GM21723 (cell line): ENCODE measurements around the gene INAVA.
"Not testable (repeated sequence)": the region's sequence is repeated elsewhere in the genome, so short reads cannot be mapped to it uniquely, and the experiment has no call there.

Source experiments
- ATAC-seq: cut with Tn5 transposase; IDR thresholded peaks from one replicate; pipeline ENCODE4 v1.9.1; 2021; ENCODE audit warnings: mild to moderate bottlenecking, moderate library complexity; ENCODE audit not compliant: unreplicated experiment

Gene INAVA

DNA sequence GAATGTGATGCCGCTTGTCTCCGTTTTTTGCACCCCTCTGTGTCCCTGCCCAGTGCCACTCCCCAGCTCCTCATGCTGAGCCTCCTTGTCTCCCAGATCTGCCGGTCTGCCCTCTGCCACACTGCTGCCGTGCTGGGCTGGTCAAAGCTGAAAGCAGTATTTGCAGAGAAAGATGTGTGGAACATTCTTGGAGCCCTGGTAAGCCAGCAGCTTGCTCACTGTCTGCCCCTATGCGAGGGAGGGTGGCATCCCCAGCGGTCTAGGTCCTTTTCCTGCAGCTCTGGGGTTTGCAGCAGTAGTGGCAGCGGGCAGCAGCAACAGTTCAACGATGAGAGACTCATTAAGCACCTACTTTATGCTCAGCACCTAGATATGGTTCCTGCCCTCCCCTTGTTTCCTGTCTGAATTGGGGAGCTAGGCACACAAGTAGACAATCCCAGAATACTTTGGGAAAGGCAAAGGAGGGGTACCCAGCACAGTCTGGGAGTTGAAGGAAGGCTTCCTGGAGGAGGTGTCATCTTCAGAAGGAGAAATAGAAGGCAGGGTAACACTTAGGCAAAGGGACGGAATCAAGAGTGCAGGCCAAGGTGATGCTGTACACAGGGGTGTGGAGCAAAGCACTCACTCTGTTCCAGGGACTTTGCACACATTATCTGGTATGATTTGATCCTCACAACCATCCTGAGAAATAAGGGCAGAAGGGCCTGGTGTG lies 65.7 kb downstream of the INAVA start:
- ATAC-seq = no peak

- ATAC-seq = no peak
Measured at GRCh38 chr1:200960948-200961340, 66.2 kb downstream of the INAVA start.

DNA sequence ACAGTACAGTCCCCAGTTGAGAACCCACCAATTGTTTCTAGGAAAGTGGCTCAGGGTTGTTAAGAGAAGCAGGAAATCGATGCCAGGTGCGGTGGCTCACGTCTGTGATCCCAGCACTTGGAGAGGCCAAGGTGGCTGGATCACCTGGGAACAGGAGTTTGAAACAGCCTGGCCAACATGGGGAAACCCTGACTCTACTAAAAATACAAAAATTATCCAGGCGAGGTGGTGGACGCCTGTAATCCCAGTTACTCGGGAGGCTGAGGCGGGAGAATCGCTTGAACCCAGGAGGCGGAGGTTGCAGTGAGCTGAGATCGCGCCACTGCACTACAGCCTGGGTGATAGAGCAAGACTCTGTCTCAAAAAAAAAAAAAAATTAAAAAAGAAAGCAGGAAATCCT lies 67.5 kb downstream of the INAVA start:
- ATAC-seq = not testable (repeated sequence)

- no peak for ATAC-seq
Measured at GRCh38 chr1:200962631-200963030, 67.9 kb downstream of the INAVA start.

- ATAC-seq = no peak
Measured at GRCh38 chr1:200963076-200963475, 68.4 kb downstream of the INAVA start.

DNA sequence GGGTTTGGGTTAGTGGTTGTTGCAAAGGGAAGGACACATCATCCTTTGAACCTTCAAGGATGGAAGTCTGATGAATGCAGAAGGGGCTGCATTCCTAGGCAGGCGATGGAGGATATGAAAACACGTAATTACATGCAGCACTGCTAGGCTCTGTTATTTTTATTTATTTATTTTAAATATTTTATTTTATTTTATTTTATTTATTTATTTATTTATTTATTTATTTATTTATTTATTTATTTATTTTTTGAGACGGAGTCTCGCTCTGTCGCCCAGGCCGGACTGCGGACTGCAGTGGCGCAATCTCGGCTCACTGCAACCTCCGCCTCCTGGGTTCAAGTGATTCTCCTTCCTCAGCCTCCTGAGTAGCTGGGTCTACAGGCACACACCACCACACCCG lies 69.2 kb downstream of the INAVA start:
- not testable (repeated sequence) for ATAC-seq
